Erythroblast (primary cell): ENCODE measurements around the gene ATG2B.

Experiments used
- GATA1 ChIP-seq: IDR thresholded peaks from 2 replicates; pipeline ENCODE4 v1.6.1; 2011; ENCODE audit warnings: low read depth, mild to moderate bottlenecking, control low read depth, low read length, moderate library complexity
- POLR2A ChIP-seq: IDR thresholded peaks from 2 replicates; pipeline ENCODE4 v1.6.1; 2011; ENCODE audit warnings: mild to moderate bottlenecking, low read length

DNA sequence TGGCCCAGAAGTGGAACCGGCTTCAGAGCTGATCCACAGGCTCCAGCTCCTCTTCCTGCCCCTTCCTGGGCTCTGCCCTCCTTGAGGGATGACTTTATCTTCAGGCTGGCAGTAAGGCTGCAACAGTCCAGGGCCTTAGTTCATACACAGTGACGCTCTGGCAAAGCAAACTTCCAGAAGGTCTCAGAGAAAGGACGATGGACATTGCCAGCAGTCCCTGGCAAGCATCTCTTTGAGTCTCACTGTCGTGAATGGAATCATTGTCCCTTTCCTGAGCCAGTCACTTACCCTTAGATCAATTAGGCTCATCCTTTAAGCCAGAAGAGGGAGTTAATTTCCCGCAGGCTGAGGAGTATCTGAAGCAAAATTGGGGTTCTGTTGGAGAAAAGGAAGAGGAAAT lies 37.4 kb upstream of the ATG2B start:
- TF ChIP-seq POLR2A (no peak), GATA1 (no peak)
